Renal pelvis (tissue), 4 donors: Measurements from ENCODE around the gene SGMS1. TPM values are rescaled to one million over a fixed set of nuclear protein-coding genes. Genes with fewer than 3 reads are reported as not detected.
A peak's percentile ranks its signal among the peaks of the same experiment; 100 is the strongest.
"Not testable (repeated sequence)": the region's sequence is repeated elsewhere in the genome, so short reads cannot be mapped to it uniquely, and the experiment has no call there.

Experiments
- DNase-seq: peaks from one replicate; pipeline ENCODE4 v3.0.0-alpha.2; 2013
- polyA plus RNA-seq, 3 donors: library from polyadenylated mRNA; unstranded; fragments of 120-200 nt; gene quantifications; one replicate each; pipeline ENCODE4 v1.2.1, GENCODE V29; 2013; ENCODE audit not compliant: insufficient read length in 3 of 3

The SGMS1 gene
- polyA plus RNA-seq, 3 donors: 50.6 to 55.1 (median 53.0) TPM

GRCh38 chr10:50375745-50376144, 248.0 kb downstream of the SGMS1 start:
- no peak for DNase-seq

GRCh38 chr10:50375051-50375452, 248.7 kb downstream of the SGMS1 start:
- DNase-seq: peak; percentile 33

DNA sequence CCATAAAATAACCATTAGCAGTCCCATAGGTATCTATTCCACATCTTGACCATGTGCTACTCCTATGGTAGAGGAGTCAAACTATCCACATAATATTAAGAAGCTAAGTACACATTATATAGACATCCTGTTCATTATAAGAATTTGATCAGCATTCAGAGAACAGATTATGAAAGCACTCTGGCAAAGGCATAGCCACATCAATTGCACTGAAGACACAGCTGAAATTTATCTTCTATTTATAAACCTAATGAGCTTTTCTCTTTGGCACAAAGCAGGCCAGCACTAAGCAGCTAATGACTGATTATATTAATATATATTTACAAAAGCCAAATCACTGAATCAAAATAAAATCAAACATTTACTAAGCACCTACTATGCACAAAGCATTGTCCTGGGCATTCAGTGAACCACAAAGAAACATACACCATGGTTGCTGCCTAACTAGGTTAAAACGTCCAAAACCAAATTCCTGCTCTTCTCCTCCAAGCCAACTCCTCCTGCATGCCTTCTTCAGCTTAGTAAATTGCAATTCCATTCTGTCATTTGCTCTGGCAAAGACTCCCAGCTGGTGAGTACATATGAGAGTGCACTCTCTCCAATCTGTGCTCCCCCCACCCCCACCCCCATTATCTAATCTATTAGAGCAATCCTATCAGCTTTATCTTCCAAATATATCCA, 249.8 kb downstream of the SGMS1 start:
- no peak for DNase-seq

DNA sequence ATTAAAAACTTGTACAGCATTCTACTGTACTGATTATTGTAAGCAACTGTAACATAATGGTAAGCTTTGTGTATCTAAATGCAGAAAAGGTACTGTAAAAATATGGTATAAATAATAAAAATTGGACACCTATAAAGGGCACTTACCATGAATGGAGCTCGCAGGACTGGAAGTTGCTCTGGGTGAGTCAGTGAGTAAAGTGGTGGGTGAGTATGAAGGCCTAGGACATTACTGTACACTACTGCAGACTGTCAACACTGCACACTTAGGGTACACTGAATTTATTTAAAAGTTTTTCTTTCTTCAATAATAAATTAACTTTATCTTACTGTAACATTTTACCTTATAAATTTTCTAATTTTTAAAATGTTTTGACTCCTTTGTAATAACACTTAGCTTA, 253.8 kb downstream of the SGMS1 start:
- DNase-seq: no peak

DNA sequence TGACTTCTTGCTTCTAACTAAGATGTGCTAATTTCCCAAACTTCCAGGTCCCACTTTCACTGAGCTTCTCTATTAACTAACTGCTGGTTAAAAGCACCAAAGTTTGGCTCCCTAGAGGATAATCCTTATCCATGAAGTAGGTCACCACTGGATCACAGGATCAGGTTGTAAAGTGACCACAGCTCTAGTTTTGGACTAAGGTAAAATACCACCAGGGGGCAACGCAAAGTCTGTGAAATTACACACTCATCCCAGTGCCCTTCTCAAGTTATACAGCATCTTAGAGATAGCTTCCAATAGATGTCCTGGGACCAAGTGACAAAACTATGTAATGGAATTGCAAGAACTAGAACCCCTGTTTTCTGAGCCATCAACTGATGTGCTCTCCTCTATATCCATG, 256.0 kb downstream of the SGMS1 start:
- DNase-seq: no peak

GRCh38 chr10:50366421-50366820, 257.3 kb downstream of the SGMS1 start:
- not testable (repeated sequence) for DNase-seq

GRCh38 chr10:50364730-50365129, 259.0 kb downstream of the SGMS1 start:
- not testable (repeated sequence) for DNase-seq

DNA sequence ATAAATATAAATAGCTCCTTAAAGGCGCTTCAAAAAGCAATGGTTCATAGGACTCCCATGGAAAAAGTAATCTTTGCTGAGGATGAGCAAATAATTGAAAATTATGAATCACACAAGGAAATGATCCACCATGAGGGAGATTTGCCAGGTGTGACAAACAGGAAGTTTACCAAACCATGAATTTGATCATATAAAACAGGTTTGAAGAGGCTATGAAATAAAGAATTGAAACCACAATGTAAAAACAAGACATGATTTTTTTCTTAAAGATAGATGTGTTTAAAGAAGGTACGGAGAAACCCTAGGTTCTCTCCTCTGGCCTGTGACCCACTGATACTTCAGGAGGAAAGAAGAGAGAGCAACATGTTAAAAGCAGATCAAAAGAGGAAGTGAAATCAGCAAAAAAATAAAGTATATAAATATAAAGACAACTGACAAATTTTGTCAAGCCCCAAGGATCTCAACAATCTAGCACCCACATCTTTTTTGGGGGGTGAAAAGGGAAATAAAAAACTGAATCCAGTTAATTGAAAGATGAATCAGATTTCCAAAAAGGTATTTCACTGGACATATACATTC, 261.1 kb downstream of the SGMS1 start:
- DNase-seq: no peak

GRCh38 chr10:50361946-50362345, 261.8 kb downstream of the SGMS1 start:
- DNase-seq: no peak

- DNase-seq: no peak
Measured at GRCh38 chr10:50360077-50360850, 263.5 kb downstream of the SGMS1 start.

DNA sequence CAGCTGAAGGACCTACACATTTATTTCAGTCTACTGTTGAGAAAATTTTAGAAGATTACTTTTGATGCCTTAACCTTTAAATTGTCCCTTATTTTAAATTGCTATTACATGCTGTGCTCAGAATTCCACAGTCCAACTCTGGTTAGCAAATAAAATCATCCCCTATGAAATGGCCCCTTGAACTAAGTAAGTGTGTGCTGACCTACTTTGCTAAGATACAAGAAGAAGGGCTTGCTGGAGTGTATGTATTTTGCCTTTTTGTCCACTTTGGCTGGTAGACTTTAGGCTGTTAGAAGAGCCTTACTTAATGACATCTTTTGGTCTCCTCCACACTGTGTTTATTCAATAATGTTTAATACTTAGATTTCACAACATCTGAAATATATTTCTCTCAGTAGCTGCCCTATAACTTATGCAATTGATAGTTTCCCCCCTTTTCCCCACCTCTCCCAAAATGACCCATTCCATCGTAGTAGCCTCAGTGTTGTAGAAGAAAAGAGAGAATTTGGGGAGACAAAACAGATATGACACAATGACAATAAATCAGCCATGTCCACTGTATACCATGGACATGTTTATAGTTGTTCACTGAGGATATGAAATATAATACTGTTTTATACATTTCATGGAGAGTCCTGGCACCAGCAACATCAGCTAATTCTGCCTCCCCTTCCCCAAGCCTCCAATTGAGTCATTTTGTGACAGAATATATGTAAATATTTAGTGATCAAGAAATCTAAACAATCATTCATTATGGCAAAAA, 264.6 kb downstream of the SGMS1 start:
- DNase-seq: no peak

DNA sequence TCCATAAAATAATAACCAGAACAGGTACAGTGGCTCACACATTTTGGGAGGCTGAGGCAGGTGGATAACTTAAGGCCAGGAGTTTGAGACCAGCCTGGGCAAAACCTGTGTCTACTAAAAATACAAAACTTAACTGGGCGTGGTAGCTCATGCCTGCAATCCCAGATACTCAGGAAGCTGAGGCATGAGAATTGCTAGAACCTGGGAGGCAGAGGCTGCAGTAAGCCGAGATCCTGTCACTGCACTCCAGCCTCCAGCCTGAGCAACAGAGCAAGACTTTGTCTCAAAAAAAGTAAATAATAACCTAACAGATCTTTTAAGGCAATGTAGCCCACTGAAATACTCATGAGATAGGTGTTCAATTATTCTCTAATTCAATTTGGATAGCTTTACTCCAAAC, 265.3 kb downstream of the SGMS1 start:
- no peak for DNase-seq

DNA sequence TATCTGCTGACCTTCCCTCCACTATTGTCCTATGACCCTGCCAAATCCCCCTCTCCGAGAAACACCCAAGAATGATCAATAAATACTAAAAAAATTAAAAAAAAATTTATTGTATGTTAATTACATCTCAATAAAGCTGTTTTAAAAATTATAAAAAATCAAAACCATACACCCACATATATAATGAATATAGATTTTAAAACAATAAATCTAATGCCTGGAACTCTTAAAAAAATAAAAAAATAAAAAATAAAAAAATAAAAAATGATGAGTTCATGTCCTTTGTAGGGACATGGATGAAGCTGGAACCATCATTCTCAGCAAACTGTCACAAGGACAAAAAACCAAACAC, 267.3 kb downstream of the SGMS1 start:
- not testable (repeated sequence) for DNase-seq

GRCh38 chr10:50355693-50356480, 267.9 kb downstream of the SGMS1 start:
- not testable (repeated sequence) for DNase-seq

DNA sequence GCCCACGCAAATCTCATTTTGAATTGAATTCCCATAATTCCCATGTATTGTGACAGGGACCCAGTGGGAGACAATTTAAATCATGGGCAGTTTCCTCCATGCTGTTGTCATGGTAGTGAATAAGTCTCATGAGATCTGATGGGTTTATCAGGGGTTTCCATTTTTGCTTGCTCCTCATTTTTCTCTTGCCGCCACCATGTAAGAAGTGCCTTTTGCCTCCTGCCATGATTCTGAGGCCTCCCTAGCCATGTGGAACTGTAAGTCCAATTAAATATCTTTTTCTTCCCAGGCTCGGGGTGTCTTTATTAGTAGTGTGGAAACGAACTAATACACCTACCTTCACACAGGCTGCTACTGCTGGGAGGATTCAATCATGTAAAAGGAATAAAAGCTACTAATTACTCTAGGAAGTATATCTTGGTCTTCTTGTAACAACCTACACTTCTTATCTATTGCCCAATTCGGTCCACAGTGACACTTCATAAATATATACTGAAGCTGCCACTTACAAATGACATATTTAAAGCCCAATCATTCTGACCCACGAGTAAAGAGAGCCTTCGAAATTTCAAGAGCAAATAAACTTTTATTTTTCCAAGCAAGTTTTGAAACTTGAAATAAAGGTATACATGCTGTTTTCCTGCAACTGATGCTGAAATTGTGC, 272.1 kb downstream of the SGMS1 start:
- DNase-seq: no peak

DNA sequence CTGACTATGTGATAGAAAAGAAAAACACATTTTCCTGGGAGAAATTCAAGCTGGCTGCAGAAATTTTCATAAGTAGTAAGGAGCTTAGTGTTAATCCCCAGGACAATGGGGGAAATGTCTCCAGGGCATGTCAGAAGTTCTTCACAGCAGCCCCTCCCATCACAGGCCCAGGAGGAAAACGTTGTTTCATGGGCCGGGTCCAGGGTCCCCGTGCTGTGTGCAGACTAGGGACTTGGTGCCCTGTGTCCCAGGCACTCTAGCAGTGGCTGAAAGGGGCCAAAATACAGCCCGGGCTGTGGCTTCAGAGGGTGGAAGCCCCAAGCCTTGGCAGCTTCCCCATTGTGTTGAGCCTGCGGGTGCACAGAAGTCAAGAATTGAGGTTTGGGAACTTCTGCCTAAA, 273.4 kb downstream of the SGMS1 start:
- no peak for DNase-seq

GRCh38 chr10:50349554-50349953, 274.2 kb downstream of the SGMS1 start:
- DNase-seq: no peak

DNA sequence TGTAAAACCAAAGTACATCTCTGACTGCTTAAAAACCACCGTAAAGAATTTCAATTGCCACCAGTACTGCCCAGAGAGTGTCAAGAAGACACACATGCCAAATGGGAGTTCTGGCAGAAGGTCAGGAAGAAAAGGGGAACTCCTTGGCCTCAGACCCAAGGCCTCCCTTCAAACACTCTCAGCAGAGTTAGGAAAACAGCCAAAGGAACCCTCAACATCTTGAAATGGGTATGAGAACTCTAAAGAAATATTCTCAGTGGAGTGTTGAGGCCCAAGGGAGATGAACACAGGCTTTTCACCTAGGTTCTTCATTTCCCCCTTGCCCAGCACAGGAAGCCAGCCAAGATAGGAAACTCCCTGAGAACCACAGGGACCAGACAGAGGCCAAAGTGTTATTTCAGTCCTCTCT, 276.4 kb downstream of the SGMS1 start:
- DNase-seq: no peak

- no peak for DNase-seq
Measured at GRCh38 chr10:50346942-50347341, 276.8 kb downstream of the SGMS1 start.

DNA sequence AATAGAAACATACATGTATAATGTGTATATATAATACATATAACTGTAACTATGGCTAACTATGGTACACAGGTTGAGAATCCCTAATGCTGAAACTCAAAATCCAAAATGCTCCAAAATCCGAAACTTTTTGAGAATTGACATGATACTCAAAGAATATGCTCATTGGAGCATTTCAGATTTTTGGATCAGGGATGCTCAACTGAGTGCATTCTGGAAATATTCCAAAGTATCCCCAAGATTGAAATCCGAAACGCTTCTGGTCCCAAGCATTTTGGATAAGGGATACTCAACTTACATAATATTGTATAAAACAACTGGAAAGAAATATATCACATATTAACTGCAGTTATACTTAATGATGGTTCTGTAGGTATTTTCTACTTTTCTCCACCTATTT, 278.2 kb downstream of the SGMS1 start:
- DNase-seq: no peak

DNA sequence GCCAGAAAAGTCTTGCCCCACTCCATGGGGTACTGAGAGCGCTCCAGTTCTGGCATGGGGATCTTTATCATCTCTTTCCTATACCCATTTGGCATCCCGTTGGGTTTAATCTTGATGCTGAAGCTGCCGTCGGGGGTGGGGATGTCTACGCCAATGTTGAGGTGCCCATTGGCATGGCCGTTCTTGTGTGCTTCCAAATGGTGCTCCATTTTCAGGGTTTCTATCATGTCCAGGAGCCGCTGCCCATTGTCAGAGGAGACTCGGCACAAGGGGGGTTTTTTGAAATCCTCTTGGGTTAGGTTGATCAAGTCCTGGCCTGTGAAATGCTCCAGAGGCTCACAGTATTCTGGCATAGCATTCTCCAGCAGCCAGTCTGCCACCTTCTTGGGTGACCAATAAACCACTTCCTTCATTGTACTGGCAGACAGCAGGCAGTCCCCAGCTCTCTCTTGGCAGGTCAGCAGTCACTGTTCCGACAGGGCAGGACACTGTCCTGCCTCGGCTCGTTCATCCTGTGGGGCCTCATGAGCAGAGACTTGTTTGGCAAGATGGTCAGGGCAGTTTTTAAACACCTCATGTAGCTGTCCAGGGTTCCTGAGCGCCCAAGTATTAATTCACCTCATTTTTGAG, 279.9 kb downstream of the SGMS1 start:
- DNase-seq: no peak
